SW480 (cell line): ENCODE data around the gene PLD3.
"Not testable (repeated sequence)": the region's sequence is repeated elsewhere in the genome, so short reads cannot be mapped to it uniquely, and the experiment has no call there.

ENCODE experiments used
- DNase-seq: peaks from one replicate; pipeline ENCODE4 v3.0.0-alpha.2; 2016; ENCODE audit warnings: low spot score

Gene PLD3

GRCh38 chr19:40389404-40390083, 41.0 kb downstream of the PLD3 start:
- DNase-seq = no peak

- DNase-seq = no peak
Observed at GRCh38 chr19:40390084-40390742, 41.7 kb downstream of the PLD3 start, which contains the start of gene HIPK4. Gene HIPK4, minus strand, starts transcription at chr19:40390181. Its CDS starts 279 bp downstream, at chr19:40389902.

DNA sequence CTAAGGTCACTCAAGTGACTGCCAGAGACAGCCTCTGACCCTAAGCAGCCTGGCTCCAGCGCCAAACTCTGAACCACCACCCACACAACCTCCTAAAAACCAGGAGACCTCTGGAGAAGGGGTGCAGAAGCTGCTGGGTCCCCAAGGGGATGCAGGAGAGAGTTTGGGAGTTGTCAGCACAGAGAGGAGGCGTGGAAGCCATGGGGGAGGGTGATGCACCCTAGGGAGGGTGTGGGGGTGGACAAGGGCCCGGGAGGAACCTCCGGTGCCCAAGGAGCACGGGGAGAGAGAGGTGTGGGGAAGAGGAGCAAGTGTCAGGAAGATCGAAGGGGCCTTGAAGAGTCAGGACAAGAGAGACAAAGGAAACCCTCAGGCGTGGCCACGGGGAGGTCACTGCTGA, 43.6 kb downstream of the PLD3 start:
- DNase-seq = no peak

- peak; percentile 33 for DNase-seq
Observed at GRCh38 chr19:40392894-40393517, 44.5 kb downstream of the PLD3 start.

DNA sequence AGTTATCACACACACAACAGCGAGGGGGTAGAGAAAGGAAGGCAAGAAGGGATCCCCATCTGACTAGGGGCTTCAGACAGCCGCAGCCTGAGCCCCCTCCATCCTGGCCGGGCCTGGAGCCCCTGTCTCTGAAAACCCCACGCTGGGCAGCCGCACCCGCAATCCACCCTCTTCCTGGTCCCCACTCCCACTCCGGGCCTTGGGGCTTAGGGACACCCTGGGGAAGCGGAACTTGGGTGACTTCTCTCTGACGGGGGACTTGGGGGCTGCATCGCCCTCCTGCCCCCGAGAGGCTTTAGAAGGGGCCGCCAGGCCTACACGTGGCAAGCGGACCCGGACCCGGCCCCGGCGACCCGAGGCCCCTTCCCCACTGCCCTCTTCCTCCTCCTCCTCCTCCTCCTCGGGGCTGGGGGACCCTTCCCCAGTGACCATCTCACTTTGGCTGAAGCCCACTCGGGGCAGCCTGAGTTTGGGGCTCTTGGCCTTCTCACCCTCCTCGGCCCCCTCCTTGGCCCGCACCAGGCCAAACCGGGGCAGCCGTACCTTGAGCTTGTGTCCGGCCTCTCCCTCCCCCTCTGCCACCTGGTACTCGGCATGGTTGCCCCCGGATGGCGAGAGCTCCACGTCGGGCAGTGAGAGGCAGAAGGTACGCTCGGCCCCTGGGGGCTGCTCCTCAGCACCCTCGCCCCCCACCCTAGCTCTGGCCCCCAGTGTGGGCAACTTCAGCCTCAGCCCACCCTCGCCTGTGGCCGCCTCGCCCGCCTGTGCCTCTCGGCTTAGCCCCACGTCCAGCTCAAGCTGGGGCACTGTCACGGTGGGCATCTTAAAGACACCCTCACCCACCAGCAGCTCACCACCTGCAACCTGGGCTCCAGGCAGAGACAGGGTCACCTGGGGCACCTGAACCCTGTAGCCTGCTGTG, 45.7 kb downstream of the PLD3 start:
- DNase-seq = no peak

- no peak for DNase-seq
Observed at GRCh38 chr19:40394816-40395210, 46.3 kb downstream of the PLD3 start.

- DNase-seq = no peak
Observed at GRCh38 chr19:40395956-40396355, 47.5 kb downstream of the PLD3 start.

DNA sequence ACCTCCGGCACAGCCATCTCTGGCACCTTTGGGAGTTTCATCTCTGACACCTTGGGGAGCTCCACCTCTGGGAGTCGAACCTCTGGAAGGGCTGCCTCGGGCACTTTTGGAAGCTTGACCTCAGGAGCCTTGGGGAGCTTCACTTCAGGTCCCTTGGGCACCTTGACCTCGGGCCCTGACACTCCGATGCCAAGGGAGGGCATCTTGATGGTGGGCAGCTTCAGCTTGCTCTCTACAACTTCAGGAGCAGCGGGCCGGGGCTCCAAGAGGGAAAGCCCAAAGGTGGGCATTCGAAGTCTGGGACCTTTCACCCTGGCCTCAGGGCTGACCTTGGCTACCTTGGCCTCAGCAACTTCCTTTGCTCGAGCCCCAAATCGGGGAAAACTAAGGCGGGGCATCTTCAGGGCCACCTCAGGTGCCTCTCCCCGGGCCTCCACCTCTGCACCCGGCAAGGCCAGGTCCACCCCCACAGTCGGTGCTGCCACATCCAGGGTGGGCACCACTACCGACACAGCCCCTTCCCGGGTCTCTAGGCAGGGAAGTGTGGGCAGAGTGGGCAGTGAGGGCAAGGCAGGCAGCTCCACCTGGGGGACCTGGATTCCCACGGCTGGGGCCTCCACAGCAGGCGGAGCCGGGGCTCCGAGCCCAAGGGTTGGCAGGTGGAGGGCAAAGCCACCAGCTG, 48.5 kb downstream of the PLD3 start:
- DNase-seq = no peak

GRCh38 chr19:40397568-40397906, 49.0 kb downstream of the PLD3 start:
- no peak for DNase-seq

- DNase-seq = no peak
Observed at GRCh38 chr19:40398417-40399131, 50.1 kb downstream of the PLD3 start.

- no peak for DNase-seq
Observed at GRCh38 chr19:40400559-40400958, 52.1 kb downstream of the PLD3 start.

DNA sequence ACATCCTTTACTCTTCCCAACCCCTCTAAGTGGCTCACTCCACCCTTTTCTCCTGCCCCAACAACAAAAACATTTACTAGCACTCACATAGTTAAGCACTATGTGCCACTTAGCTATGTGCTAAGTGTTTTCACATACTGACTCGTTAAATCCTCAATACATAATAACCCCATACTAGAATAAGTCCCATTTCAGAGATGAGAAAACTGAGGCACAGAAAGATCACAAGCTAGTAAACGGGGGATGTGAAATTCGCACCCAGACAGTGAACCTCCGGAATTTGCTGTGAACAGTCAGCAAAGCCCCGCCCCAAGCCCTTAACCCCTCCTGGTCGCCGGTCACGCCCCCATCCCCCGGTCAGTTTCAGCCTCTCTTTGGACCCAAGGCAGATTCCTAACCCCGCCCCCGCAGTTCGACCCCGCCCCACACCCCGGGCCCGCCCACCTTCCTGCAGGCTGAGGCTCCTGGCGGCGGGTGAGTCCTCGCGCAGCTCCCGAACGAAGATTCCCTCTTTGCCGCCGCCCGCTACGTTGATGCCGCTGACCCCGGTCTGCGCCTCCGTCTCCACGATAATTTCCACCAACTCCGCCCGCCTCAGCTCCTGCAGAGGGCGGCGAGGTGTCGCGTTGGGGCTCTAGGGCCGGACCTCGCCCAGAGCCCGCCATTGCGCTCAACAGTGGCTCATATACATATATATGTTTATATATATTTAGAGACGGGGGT, 54.9 kb downstream of the PLD3 start:
- DNase-seq = peak; percentile 91

- no peak for DNase-seq
Observed at GRCh38 chr19:40407714-40408597, 59.5 kb downstream of the PLD3 start.

DNA sequence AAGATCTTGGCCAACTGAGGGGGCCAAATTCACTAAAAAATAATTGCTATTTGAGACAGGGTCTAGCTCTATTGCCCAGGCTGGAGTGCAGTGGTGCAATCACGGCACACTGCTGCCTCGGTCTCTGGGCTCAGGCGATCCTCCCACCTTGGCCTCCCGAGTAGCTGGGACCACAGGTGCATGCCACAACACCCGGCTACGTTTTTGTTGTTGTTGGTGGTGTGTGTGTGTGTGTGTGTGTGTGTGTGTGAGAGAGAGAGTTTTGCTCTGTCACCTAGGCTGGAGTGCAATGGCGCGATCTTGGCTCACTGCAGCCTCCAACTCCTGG, 60.1 kb downstream of the PLD3 start:
- not testable (repeated sequence) for DNase-seq

DNA sequence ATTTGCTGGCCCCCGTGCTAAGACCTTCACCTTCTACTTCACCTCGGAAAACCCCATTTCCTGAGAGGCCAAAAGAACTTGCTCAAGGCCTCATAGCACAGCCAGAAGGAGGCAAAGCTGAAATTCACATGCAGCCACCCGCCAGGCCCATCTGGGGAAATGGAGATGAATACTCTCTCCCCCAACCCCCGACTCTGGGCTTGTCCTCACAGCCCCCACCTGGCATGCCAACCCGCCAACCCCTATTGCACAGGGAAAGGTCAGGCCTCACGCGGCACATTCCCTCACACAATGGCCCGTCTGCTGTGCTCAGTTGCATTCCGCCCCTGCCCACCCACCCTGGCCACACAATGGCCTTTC, 61.5 kb downstream of the PLD3 start:
- DNase-seq = no peak

- no peak for DNase-seq
Observed at GRCh38 chr19:40411125-40411842, 62.8 kb downstream of the PLD3 start.

GRCh38 chr19:40411958-40412499, 63.5 kb downstream of the PLD3 start:
- no peak for DNase-seq

DNA sequence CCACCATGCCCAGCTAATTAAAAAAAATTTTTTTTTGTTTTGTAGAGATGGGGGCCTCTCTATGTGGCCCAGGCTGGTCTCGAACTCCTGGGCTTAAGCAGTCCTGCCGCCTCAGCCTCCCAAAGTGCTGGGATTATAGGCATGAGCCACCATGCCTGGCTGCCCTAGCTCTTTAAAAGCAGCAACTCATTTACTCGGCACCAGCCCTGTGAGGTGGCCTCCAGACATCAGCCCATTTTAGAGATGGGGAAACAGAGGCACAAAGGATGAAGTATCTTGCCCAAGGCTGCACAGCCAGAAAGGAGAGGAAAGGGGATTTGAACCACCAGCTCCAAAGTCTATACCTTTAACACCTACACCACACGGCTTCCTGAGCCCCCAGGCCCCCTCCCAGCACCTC, 64.4 kb downstream of the PLD3 start:
- no peak for DNase-seq
